ENCODE measurements around the gene NEUROD2. TPM values are rescaled to one million over a fixed set of nuclear protein-coding genes. Genes with fewer than 3 reads are reported as not detected.

NEUROD2 gene
- under 1 TPM in 3 of 4 donors, not detected in 1; 0.03 to 0.12 (median 0.07) TPM for polyA plus RNA-seq (ENCODE audit: insufficient read length in 4 of 4)

DNA sequence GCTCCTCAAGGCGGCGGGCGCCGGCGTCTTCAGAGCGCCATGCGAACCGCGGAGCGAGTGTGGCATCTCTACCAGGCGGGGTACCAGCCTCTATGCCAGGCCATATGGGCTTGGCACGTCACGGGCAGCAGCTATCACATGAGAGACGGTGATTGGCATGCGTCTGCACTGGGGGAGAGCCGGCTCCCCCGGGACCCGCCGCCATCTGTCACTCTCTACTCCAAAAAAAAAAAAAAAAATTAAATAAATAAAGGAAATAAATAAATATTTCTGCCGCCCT, at the start of gene NEUROD2:
TSS of gene NEUROD2 (minus strand) at position 70 of the 280 bp plus-strand sequence. CDS start 1,321 bp downstream, outside the sequence.
- no peak for DNase-seq (ENCODE audit: low read depth in 4 of 4, low spot score in 3 of 4)

DNA sequence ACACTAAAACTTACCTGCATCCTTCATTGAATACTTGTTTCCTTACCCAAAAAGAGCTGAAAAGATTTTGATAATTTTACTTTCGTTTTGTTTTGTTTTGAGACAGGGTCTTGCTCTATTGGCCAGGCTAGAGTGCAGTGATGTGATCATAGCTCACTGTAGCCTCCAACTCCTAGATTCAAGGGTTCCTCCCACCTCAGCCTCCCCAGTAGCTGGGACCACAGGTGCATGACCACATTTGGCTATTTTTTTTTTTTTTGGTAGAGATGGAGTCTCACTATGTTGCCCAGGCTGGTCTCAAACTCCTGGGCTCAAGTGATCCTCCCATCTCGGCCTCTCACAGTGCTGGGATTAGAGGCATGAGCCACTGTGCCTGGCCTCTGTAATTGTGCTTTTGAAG, 47.4 kb upstream of the NEUROD2 start:
- DNase-seq (ENCODE audit: low read depth in 4 of 4, low spot score in 3 of 4): no peak

DNA sequence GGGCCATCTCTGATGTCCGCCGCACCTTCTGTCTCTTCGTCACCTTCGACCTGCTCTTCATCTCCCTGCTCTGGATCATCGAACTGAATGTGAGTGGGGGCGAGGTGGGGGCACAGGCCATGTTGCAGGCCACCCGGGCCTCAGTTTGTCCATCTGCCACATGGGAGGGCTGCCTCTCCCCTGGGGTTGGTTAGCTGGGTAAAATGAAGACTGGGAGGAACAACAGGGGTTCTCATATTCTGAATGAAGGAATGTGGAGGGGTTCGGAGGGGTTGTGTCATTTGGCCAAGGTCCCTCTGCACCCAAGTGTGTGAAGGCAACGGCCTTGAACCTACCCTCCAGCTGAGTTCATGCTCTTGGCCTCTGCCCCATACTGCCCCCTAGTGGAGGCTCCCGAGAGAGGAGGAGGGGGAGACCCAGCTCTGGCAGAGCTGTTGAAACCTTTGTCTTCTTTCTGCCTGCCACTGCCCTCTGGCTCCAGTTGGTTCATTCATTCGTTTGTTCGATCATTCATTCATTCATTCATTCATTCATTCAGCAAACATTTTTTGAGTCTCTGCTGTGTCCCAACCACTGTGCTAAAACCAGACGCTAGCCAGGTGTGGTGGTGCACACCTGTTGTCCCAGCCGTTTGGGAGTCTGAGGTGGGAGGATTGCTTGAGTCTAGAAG, 46.1 kb upstream of the NEUROD2 start:
- no peak for DNase-seq (ENCODE audit: low read depth in 4 of 4, low spot score in 3 of 4)

DNA sequence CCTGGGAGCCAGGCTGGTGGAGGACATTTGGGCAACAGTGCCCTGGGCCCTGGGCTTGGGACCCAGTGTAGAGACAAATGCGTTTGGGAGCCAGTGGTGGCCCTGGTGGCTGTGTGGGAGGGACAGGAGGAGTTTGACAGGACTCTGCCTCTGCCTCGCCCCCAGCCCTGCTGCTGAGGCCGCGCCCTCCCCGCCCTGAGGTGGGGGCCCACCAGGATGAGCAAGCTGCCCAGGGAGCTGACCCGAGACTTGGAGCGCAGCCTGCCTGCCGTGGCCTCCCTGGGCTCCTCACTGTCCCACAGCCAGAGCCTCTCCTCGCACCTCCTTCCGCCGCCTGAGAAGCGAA, 45.6 kb upstream of the NEUROD2 start:
- no peak for DNase-seq (ENCODE audit: low read depth in 4 of 4, low spot score in 3 of 4)

DNA sequence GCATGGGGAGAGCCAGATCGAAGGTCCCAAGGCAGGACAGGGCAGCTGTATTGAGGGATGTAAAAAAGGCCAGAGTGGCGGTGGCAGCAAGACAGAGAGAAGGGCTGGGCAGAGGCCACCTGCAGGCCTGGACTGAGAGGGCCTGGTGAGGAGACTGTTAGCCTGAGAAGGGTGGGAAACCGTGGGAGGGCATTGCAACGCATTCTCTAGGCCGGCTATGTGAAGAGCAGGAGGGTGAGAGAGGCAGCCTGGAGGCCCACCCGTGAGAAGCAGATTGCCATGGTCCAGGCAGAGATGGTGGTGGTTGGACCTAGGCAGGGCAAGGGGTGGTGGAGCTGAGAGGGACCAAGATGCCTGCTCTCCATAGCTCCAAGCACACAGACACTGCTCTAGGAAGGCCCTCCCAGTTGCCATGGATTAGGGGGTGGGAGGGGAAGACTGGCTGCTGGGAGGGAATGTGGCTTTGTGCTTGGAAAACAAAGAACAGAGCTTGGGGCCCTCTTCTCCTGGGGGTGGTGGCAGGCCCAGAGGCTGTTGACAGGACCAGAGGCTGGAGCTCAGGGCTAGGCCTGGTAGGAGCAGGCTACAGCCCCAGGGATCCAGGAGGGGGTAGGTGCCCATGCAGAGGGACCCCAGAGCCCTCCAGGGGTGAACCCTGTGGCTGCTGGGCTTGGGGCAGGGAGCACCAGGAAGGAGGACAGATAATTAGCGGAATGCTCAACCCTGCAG, 45.0 kb upstream of the NEUROD2 start:
- DNase-seq (ENCODE audit: low read depth in 4 of 4, low spot score in 3 of 4): no peak

DNA sequence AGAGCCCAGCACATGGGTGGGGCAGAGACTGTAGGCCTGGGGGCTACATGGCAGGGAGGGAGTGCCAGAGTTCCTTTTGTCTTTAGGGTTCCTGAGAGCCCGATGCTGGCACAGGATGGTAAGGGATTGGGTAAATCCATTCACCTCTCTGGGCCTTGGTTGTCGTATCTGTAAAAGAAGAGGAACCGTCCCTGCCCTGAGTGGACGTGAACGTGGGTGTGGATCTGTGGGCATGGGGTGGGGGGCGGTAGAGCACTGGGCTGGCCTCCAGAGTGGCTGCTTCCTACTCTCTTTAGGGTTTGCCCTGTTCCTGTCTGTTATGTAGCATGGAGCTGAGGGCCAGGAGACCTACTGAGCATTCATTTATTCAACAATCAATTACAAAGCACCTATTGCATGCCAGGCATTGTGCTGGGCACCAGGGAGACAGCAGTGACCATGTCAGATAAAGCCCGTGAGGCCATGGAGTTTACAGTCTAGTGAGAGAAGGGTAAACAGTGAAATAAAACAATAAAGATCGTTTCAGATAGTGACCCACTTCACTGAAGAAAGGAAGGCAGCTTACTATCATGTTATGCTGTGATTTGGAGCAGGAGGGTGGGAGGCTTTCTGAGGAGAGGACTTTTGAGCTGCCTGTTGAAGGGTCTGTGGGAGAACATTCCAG, 44.3 kb upstream of the NEUROD2 start:
- no peak for DNase-seq (ENCODE audit: low read depth in 4 of 4, low spot score in 3 of 4)

DNA sequence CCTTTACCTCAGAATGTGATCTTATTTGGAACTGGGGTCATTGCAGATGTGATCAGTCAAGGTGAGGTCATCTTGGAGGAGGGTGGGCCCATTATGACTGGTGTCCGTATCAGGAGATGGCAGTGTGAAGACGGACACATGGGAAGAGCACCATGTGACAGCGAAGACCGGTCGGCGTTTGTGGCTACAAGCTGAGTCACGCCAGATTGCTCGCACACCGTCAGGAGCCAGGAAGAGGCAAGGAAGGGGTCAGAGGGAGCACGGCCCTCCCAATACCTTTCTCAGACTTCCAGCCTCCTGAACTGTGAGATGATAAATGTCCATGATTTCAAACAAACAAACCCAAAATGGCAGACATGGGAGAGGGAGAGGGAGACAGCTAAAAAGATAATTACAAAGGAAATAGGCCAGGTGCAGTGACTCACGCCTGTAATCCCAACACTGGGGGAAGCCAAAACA, 42.4 kb upstream of the NEUROD2 start:
- DNase-seq (ENCODE audit: low read depth in 4 of 4, low spot score in 3 of 4): no peak

DNA sequence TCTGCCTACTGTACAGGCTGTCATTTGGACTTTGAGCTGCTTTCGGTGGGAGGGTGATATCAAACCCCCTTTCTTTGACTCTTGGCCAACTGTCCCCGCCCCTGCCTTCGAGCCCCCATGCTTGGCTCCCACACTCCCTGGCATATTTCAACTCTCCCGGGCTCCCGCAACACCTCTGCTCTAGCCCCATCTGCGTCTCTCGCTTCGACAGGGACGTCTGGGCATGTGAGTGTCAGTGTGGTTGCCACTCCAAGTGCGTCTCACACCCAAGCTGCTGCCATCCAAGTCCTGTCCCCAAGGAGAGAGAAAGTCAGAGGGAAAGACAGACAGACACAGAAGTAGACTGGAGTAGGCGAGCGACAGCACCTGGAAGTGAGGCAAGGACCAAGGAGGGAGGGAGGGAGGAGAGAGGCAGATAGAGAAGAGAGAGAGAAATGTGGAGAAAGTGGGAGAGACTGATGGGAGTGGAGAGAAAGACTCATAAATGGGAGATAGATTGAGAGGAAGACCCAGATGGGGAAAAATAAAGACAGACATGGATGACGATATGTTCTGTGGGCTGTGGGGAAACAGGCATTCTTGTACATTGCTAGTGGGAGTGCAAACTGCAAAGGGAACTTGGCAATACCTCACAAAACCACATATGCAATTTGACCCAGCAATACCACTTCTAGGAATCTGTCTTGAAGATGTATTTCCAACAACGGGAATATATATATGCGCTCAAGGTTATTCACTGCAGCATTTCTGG, 41.1 kb upstream of the NEUROD2 start:
- DNase-seq (ENCODE audit: low read depth in 4 of 4, low spot score in 3 of 4): no peak

DNA sequence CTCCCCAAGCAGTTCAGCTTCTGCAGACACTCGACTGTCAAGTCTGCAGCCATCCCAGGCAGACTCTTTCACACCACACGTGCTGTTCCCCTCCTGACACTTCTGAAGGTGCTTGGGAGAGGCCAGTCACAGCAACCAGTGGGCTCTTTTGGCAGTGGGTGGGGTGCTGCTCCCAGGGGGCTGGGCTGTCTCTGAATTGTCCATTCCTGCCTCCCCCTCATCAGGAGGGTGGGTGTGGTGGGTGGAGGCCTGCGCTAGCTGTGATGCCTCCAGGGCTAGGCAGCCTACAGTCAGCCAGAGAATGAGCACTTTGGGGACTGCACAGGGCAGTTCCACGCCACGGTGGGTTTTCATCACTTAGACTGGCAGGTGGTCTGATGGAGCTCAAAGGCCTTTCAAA, 39.5 kb upstream of the NEUROD2 start:
- DNase-seq (ENCODE audit: low read depth in 4 of 4, low spot score in 3 of 4): no peak

DNA sequence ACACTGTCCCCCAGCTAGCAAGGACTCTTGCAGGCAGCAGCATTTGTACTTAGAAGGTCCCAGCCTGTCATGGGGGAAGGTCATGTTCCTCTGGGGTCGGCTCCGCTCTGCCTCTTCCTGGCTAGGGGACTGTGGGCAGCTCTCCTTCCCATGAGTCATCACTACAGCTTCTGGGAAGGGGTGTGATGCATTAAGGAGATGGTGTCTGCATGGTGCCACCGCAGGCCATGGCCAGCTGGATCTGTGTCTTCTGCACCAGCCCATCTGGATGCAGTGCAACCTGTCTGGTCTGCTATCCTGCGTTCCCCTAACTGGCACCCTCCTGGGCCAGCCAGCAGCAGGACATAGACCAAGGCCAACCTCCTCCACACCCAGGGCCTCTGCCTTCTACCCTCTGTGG, 35.6 kb upstream of the NEUROD2 start:
- no peak for DNase-seq (ENCODE audit: low read depth in 4 of 4, low spot score in 3 of 4)

DNA sequence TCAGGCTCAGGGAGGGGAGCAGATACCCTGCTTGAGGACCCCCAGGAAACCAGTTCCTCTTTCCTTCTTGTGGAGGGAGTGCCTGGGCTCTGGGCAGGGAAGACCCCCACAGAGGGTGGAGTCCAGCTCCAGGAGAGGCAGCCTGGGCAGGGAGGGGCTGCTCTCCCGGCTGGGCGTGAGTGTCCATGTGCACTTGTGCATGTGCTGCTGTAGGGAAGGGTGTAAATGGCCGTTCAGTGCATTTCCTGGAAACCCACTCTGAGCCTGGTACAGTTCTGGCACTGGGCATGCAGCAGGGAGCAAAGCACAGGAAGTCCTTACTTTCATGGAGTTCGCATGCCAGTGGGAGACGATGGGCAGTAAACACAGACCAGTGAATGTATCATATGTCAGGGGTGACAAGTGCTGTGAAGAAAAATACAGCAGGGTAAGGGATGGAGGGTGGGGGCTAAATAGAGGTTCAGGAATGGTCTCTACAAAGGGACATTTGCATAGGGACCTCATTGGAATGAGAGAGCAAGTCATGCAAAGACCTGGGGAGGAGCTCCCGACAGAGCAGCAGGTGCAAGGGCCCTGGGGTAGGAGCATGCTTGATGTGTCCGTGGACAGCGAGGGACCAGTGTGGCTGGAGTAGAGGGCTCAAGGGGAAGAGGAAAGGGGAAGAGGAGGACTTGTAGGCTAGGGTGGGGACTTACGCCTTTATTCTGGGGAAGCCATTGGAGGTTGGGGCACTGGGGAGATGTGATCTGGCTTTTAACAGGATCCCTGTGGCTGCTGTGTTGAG, 34.8 kb upstream of the NEUROD2 start:
- no peak for DNase-seq (ENCODE audit: low read depth in 4 of 4, low spot score in 3 of 4)

DNA sequence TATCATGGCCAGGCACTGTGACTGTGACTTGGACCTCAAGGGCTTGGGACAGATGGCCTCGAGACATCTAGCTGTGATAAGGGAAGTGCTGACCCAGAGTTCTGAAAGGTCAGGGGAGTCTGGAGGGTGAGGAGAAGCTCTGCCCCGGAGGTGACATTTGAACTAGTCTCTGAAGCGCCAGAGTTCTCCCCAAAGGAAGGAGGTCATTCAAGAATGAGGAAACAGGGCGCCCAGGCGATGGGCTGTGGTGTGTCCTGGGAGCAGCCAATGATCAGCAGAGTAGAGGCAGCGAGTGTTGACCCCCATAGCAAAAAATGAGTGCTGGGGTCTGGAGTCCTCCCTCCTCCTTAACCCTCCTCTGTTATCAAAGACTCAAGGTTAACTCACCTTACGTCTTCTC, 34.2 kb upstream of the NEUROD2 start:
- no peak for DNase-seq (ENCODE audit: low read depth in 4 of 4, low spot score in 3 of 4)

DNA sequence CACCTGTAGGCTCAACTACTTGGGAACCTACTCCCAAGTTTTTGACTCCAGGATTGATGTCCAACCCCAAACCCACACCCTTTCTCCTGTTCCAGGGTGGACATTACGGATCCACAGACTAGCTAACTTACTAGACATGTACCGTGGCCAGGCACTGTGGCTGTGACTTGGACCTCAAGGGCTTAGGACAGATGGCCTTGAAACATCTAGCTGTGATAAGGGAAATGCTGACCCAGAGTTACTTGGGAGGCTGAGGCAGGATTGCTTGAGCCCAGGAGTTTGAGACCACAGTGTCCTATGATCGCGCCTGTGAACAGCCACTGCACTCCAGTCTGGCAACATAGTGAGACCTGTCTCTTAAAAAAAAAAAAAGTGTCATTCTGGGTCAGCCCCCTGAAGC, 33.4 kb upstream of the NEUROD2 start:
- no peak for DNase-seq (ENCODE audit: low read depth in 4 of 4, low spot score in 3 of 4)

DNA sequence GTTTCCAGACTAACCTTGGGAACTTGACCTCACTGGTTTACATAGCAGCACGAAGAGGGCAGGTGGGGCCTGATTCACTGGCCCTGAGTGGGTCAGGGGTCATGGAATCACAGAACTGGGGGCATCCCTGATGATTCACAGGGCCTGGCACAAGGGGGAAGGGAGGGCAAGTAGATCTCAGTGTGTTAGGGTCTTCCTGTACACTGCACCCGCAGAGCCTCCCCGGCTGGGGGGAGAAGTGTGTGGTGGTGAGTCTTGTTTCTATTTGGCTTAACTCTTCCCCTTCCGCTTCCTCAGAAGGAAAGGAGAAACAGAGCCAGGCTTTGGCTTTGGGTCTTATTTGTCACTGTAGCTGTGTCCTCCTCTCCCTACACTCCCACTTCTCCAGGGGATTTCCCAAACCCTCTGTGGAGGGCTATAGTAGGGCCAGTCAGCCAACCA, 32.9 kb upstream of the NEUROD2 start:
- no peak for DNase-seq (ENCODE audit: low read depth in 4 of 4, low spot score in 3 of 4)

DNA sequence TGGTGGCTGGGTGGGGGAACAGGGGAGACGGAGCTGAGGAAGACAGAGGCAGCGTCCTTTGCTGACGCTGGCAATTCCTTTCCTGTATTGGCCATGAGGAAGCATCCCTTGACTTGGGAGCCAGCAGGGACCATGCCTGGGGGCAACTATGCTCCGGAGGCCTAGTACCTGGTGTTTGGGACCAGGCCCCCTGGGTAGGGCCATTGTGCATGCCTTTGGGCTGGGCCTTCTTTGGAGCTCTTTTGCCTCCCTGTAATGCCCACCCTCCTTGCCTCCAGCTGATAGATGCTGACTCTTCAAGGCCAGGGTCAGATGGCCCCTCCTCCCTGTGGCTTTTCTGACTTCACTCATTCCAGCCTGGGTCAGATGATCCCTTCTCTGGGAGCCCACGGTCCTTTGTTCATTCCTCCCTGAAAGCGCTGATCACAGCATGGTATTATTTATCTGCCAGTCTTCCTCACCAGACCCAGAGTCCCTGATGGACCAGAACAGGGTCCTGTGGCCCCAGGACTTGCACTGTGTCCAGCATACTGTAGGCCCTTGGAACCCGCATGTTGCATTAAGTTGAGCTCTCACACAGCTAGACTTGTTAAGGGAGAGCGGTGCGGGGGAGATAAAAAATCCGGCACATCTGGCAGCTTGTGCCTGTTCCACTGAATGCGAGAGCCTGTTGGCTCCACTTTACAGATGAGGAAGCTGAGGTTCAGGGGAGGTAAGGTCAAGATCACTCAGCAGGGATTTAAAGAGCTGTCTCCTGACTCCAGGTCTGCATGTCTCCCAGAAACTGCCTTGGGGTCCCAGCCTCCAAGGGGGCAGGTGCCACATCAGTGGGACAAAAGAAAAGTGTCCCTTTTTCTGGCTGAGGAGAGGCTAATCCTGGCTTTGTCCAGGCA, 32.1 kb upstream of the NEUROD2 start:
- no peak for DNase-seq (ENCODE audit: low read depth in 4 of 4, low spot score in 3 of 4)

DNA sequence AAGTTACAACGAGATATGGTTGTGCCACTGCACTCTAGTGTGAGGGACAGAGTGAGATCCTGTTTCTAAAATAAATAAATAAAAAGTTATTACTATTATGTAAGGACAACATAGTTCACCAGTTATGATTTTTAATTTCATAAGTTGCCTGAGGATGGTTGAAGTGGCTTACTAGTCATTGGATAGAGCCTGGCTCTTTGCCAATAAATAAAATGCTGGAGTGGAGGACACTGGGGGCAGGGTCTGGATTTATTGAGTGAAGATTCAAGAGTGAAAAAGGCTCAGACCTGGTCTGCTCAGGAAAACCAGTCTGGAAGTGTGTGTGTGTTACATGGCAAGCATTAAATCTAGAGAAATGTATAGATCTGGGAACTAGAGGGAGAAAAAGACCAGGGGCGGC, 31.3 kb upstream of the NEUROD2 start:
- DNase-seq (ENCODE audit: low read depth in 4 of 4, low spot score in 3 of 4): no peak

DNA sequence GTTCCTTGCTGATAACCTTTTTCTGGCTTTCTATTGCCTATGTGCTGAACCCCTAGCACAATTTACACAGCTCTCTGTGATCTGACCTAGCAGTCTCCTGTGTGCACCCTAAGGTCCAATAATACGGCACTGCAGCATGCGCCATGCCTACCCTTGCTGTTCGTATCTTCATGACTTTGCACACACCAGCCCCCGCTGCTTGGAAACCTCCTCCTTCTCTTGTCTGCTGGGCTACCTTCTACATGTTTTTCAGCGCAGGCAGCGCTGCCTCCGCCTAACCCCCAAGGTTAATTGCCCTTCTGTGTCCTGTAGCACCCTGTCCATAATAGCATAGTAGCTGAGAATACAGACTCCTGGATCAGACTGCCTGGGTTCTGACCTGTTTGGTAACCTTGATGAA, 30.6 kb upstream of the NEUROD2 start:
- DNase-seq (ENCODE audit: low read depth in 4 of 4, low spot score in 3 of 4): no peak

DNA sequence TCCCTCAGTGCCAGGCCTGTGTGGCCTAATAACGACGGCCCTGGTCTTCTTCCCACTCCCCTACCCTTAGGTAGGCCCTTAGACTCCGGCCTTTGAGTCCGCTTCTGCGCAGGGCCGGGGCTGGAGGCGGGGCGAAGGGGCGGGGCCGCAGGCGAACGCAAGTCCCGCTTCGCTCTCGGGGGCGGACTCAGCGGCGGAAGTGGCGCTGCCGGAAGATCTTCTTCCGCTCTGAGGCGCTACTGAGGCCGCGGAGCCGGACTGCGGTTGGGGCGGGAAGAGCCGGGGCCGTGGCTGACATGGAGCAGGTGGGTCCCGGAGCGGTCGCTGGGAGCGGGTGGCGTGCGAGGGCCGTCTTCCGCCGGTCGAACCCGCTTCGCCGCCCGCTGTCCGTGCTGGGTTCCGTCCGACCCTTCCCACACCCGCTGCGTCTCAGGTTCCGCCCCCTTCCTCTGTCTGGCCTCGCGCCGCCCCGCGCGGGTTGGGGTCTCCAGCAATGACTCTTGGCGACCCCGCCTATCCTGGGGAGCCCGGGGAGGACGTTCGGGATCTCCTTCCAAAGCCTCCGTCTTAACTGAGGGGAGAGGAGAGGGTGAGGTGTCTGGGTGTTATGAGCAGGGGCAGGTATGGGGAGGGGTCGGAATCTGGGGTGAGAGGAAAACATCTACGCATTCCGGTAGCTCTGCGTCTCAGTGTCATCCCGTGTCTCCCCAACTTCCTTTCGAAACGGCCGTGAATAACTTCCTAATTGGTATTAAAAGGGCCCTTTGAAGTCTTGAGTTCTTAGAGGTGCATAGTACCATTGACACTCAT, 29.4 kb upstream of the NEUROD2 start, which contains the start of gene STARD3:
TSS of gene STARD3 (plus strand) at position 218 of the 810 bp plus-strand sequence. CDS start 16,388 bp downstream, outside the sequence.
- peak; percentile 75 to 80 (median 76) for DNase-seq (ENCODE audit: low read depth in 4 of 4, low spot score in 3 of 4)

DNA sequence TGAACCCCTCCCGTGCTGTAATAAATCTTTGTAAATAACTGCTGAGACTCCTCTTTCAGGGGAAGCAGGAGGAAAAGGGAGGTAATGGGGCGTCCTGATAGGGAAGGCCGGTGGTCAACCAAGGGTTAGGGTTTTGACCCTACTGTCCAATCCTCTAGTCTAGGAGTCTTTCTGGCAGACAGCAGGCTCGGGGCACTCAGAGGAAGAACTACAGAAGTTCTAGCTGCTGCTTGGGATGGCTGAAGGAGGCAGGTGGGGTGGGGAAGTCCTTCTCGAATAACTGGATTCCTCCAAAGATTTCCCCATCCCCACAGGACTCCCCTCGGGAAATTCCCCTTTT, 28.8 kb upstream of the NEUROD2 start:
- DNase-seq (ENCODE audit: low read depth in 4 of 4, low spot score in 3 of 4): no peak
